Esophagus muscularis mucosa (tissue), 4 donors: Measurements from ENCODE around the gene FSHR. TPM values are rescaled to one million over a fixed set of nuclear protein-coding genes. Genes with fewer than 3 reads are reported as not detected.

ENCODE experiments used
- DNase-seq: peaks from one replicate; pipeline ENCODE4 v3.0.0-alpha.2; 2017; ENCODE audit errors: extremely low spot score
- H3K27ac ChIP-seq, 4 donors: fragments of 200-600 bp; sonication (generic); replicated peaks in 1 of 4; 1 replicate in 3 of 4; 2 replicates in 1 of 4; pipeline ENCODE4 v1.5.1; 2016 to 2019; ENCODE audit warnings: mild to moderate bottlenecking in 1 of 4
- H3K27me3 ChIP-seq, 4 donors: fragments of 200-600 bp; sonication (generic); one replicate each; pipeline versions ENCODE4 v1.5.1 to v1.6.0; 2016 to 2019
- H3K36me3 ChIP-seq, 4 donors: fragments of 200-600 bp; sonication (generic); one replicate each; pipeline ENCODE4 v1.5.1; 2016 to 2019
- H3K4me1 ChIP-seq, 4 donors: fragments of 200-600 bp; sonication (generic); one replicate each; pipeline ENCODE4 v1.5.1; 2016 to 2019
- H3K4me3 ChIP-seq, 4 donors: fragments of 200-600 bp; sonication (generic); 1 replicate in 2 of 4; 2 replicates in 2 of 4; pipeline ENCODE4 v1.5.1; 2016 to 2019; ENCODE audit warnings: mild to moderate bottlenecking in 4 of 4, moderate library complexity in 1 of 4
- H3K9me3 ChIP-seq, 4 donors: fragments of 200-600 bp; sonication (generic); 1 replicate in 3 of 4; 2 replicates in 1 of 4; pipeline ENCODE4 v1.5.1; 2016 to 2019
- EP300 ChIP-seq: sonication (generic); formaldehyde crosslinking; IDR thresholded peaks from one replicate; pipeline ENCODE4 v1.6.1; 2017; ENCODE audit warnings: antibody characterized with exemption
- POLR2A ChIP-seq: fragments of 450-650 bp; IDR thresholded peaks from one replicate; pipeline ENCODE4 v1.6.1; 2017; ENCODE audit warnings: antibody characterized with exemption, moderate library complexity, mild to moderate bottlenecking, low read depth
- POLR2AphosphoS5 ChIP-seq, 2 donors: sonication (generic); formaldehyde crosslinking; IDR thresholded peaks; one replicate each; pipeline ENCODE4 v1.6.1; 2017; ENCODE audit warnings: antibody characterized with exemption in 2 of 2
- WGBS: methylation state at CpG from one replicate; pipeline ENCODE4 v1.1.5; 2018; 5-methylcytosine and 5-hydroxymethylcytosine counted together
- intact Hi-C: fragments of 100-400 bp; cut with DNase I; formaldehyde crosslinking; loops from one replicate; pipeline ENCODE4 v1.15.1; 2023
- total RNA-seq, 4 donors: library from RNA; depleted of rRNA; stranded (reverse); fragments of >200 nt; gene quantifications; one replicate each; pipeline versions ENCODE4 v1.1.0 to v1.2.1, GENCODE V29; 2016
- TF ChIP-seq, protein P1 (sequence below), 3 experiments: fragments of 200-600 bp in 2 of 3; fragments of 450-650 bp in 1 of 3; sonication (generic) in 2 of 3; IDR thresholded peaks; one replicate each; pipeline ENCODE4 v1.5.1; 2017 to 2019; ENCODE audit warnings: antibody characterized with exemption in 3 of 3, mild to moderate bottlenecking in 2 of 3, moderate library complexity in 1 of 3

FSHR gene
- total RNA-seq, 4 donors from 2014 or later, result not detected

DNA sequence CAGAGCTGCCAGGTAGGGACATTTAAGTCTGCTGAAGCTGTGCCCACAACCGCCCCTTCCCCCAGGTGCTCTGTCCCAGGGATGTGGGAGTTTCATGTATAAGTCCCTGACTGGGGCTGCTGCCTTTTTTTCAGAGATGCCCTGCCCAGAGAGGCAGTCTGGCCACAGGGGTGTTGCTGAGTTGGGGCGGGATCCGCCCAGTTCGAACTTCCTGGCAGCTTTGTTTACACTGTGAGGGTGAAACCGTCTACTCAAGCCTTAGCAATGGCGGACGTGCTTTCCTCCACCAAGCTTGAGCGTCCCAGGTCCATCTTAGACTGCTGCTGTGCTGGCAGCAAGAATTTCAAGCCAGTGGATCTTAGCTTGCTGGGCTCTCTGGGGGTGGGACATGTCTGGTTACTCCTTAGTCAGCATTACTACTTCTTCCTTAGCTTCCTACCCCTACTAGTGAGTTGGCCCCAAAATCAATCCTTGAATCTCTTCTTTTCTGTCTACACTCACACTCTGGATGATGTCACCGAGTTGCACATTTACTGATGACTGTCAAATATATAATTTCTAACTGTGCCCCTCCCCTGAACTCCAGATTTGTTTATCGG is 31.8 kb upstream of the FSHR start:
- H3K9me3 ChIP-seq, result no peaks in the 10 kb centered on the region
- H3K27me3 ChIP-seq, result no peaks in the 10 kb centered on the region
- H3K27ac ChIP-seq, result no peak overlapping the region
- H3K4me3 ChIP-seq, result no peak overlapping the region
- 86% methylated on average over 10 of the region's 10 CpGs for WGBS
- intact Hi-C loops, result no loop called here
- no peaks in the 10 kb centered on the region for H3K36me3 ChIP-seq
- H3K4me1 ChIP-seq, result no peaks in the 10 kb centered on the region
- TF ChIP-seq POLR2AphosphoS5 (IDR thresholded peaks at IDR 0.05), result no peak
- DNase-seq, result peak; percentile 70

DNA sequence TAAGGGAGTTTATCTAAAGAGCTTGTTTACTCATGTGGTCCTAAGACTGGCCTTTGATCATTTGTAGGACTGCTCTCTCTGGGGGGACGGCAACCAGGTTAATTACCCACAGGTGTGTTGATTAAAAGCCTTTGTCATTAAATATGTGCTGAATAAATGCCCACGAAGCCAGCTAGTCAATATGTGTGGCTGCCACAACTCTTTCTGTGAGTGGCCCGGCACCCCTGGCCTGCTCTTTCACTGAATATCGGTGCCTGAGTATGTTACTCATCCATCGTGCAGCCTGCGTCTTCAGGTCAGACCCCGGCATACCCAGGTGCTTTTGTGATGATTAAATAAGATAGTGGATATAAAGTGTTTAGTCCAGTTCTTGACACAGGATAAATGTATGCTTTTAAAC is 24.3 kb upstream of the FSHR start:
- H3K4me1 ChIP-seq, result no peaks in the 10 kb centered on the region
- no peaks in the 10 kb centered on the region for H3K27me3 ChIP-seq
- H3K36me3 ChIP-seq, result no peaks in the 10 kb centered on the region
- H3K27ac ChIP-seq, result no peak overlapping the region
- no peak overlapping the region for H3K4me3 ChIP-seq
- intact Hi-C loops, result no loop called here
- TF ChIP-seq, protein P1, sequence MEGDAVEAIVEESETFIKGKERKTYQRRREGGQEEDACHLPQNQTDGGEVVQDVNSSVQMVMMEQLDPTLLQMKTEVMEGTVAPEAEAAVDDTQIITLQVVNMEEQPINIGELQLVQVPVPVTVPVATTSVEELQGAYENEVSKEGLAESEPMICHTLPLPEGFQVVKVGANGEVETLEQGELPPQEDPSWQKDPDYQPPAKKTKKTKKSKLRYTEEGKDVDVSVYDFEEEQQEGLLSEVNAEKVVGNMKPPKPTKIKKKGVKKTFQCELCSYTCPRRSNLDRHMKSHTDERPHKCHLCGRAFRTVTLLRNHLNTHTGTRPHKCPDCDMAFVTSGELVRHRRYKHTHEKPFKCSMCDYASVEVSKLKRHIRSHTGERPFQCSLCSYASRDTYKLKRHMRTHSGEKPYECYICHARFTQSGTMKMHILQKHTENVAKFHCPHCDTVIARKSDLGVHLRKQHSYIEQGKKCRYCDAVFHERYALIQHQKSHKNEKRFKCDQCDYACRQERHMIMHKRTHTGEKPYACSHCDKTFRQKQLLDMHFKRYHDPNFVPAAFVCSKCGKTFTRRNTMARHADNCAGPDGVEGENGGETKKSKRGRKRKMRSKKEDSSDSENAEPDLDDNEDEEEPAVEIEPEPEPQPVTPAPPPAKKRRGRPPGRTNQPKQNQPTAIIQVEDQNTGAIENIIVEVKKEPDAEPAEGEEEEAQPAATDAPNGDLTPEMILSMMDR (IDR thresholded peaks at IDR 0.05), result no peak
- TF ChIP-seq POLR2AphosphoS5 (IDR thresholded peaks at IDR 0.05) (no peak), POLR2A (no peak), EP300 (no peak)
- peak; percentile 78 for DNase-seq
- no peaks in the 10 kb centered on the region for H3K9me3 ChIP-seq
- 79% methylated on average over 7 of the region's 7 CpGs for WGBS

DNA sequence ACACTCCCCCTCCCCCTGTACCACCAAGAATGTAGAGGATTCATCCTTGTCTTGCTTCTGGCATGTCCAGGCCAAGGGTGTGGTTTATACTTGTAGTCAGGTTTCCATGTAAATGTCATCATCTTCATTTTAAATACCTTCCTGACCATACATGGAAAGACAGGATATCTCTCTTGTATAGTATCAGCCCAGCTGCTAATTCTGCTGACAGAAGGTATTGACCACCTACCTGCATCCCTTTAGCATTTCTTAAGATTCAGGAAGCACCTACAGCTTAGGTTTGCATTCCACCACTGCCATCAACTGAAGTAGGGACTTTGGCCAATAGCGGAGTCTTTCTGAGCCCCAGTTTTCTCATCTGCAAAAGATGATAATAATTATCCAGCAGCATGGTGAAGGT is 22.9 kb upstream of the FSHR start:
- intact Hi-C loops, result no loop called here
- H3K36me3 ChIP-seq, result no peaks in the 10 kb centered on the region
- H3K27ac ChIP-seq, result no peak overlapping the region
- no peak overlapping the region for H3K4me3 ChIP-seq
- TF ChIP-seq, protein P1 (IDR thresholded peaks at IDR 0.05), result no peak
- TF ChIP-seq POLR2A (no peak), EP300 (no peak), POLR2AphosphoS5 (IDR thresholded peaks at IDR 0.05) (no peak)
- no peaks in the 10 kb centered on the region for H3K4me1 ChIP-seq
- H3K27me3 ChIP-seq, result no peaks in the 10 kb centered on the region
- DNase-seq, result peak; percentile 42
- WGBS, result 100% methylated on average over 1 of the region's 1 CpG
- no peaks in the 10 kb centered on the region for H3K9me3 ChIP-seq

DNA sequence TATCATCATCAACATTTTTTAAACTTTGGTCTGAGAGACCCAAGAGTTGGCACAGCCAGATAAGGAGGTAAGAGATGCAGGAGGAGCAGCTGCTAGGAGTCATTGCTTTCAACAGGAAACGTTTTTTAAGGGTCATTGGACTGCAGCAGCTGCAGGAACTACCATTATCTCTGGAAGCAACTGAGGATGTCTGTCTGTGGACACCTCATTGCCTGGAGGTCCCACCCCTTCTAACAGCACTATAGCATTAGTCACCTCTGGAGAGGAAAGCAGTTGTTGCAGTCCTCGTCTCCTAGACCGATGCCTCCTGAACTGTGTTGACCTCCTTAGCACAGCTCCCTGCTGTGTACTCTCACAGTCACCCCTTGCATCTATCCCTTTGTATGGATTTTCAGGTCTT is 21.5 kb upstream of the FSHR start:
- Histone ChIP-seq H3K4me3 (no peak overlapping the region), H3K27ac (no peak overlapping the region), H3K27me3 (no peaks in the 10 kb centered on the region), H3K36me3 (no peaks in the 10 kb centered on the region), H3K4me1 (no peaks in the 10 kb centered on the region), H3K9me3 (no peaks in the 10 kb centered on the region)
- no peak for DNase-seq
- TF ChIP-seq POLR2A, result no peak
- no peak for TF ChIP-seq EP300
- TF ChIP-seq, protein P1 (IDR thresholded peaks at IDR 0.05), result no peak
- TF ChIP-seq POLR2AphosphoS5 (IDR thresholded peaks at IDR 0.05), result no peak
- intact Hi-C loops, result no loop called here
- 77% methylated on average over 3 of the region's 3 CpGs for WGBS

DNA sequence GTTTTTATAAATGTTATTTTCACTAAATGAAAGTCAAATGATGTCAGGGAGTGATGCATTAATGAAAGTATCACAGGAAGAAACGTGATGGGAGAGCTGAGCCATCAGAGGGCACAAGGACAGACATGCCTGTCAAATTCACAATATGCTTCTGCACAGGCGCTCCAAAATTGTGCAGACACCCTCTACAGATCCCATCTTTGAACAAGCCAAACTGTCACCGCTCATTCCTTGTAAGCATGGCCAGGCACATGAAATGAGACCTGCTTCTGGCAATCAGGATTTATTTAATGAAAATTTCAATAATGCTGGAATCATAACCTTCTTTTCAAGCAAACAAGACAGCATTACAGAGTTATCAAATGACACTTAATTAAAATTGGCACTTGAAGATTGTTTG is 20.4 kb upstream of the FSHR start:
- 65% methylated on average over 3 of the region's 3 CpGs for WGBS
- no peaks in the 10 kb centered on the region for H3K36me3 ChIP-seq
- no peak overlapping the region for H3K27ac ChIP-seq
- no peaks in the 10 kb centered on the region for H3K9me3 ChIP-seq
- DNase-seq, result peak; percentile 47
- no peak overlapping the region for H3K4me3 ChIP-seq
- no peaks in the 10 kb centered on the region for H3K4me1 ChIP-seq
- no peaks in the 10 kb centered on the region for H3K27me3 ChIP-seq
- TF ChIP-seq EP300 (no peak), POLR2AphosphoS5 (IDR thresholded peaks at IDR 0.05) (no peak), POLR2A (no peak)
- TF ChIP-seq, protein P1 (IDR thresholded peaks at IDR 0.05), result no peak
- intact Hi-C loops, result no loop called here
